Activated naive CD8-positive, alpha-beta T cell treated with anti-CD3 and anti-CD28 coated beads, Interleukin-2, amount 10 ng/mL, durations not matched to agents 7 days and 5 days (primary cell): ENCODE results near the gene SCARB2. TPM values are rescaled to one million over a fixed set of nuclear protein-coding genes. Genes with fewer than 3 reads are reported as not detected.
A peak's percentile ranks its signal among the peaks of the same experiment; 100 is the strongest.

Source experiments
- ATAC-seq: fragments of 150-1000 bp; cut with Tn5 transposase; one replicate; pipeline ENCODE4 v1.10.0; 2021; ENCODE audit warnings: low read depth, moderate library complexity
- POLR2A ChIA-PET: fragments of 350-600 bp; sonication (Branson Sonifier 250); formaldehyde crosslinking; loops from one replicate; lab custom pipeline; 2021; ENCODE audit warnings: antibody characterized with exemption; lab: Charles Lee
- DNase-seq: peaks from one replicate; pipeline ENCODE4 v3.0.0; 2021
- H3K27ac Mint-ChIP-seq: one replicate; pipeline ENCODE4 v1.8.0; 2022; ENCODE audit warnings: mild to moderate bottlenecking, mixed read lengths
- H3K27me3 Mint-ChIP-seq: one replicate; pipeline ENCODE4 v1.8.0; 2022; ENCODE audit warnings: mild to moderate bottlenecking, moderate library complexity, mixed read lengths
- H3K36me3 Mint-ChIP-seq: one replicate; pipeline ENCODE4 v1.8.0; 2021; ENCODE audit warnings: mild to moderate bottlenecking, mixed read lengths
- H3K4me1 Mint-ChIP-seq: one replicate; pipeline ENCODE4 v1.8.0; 2021; ENCODE audit warnings: mixed read lengths
- H3K4me3 Mint-ChIP-seq: one replicate; pipeline ENCODE4 v1.8.0; 2022; ENCODE audit warnings: mild to moderate bottlenecking, moderate library complexity, mixed read lengths
- H3K9me3 Mint-ChIP-seq: one replicate; pipeline ENCODE4 v1.8.0; 2021; ENCODE audit warnings: mixed read lengths
- total RNA-seq, 2 experiments: library from RNA; stranded (reverse); gene quantifications; one replicate each; pipeline ENCODE4 v1.2.3, GENCODE V29; 2021

The SCARB2 gene
- total RNA-seq, 2 experiments from 2014 or later, result 16.3 to 18.4 TPM

DNA sequence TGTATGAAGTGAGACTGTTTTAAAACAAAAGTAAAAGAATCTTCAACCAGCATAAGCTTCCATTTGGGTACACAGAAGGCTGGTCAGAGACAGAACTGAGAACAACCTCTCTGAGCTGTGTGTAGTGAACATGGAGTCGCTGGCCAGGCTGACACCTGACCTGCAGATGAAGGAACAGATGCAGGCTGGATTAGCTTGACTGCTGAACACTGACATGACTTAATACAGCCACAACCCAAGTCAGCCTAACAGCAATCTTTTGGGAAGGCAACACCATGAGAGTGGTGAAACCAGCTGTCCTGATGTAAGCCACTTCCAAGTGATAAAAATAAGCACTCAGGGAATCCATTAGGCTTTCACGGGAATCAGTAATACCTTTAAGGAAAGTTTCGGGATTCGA lies 10.1 kb downstream of the SCARB2 start:
- ATAC-seq, result no peak
- Mint-ChIP-seq H3K27me3 (no peaks in the 10 kb centered on the region), H3K36me3 (no peaks in the 10 kb centered on the region), H3K9me3 (no peaks in the 10 kb centered on the region), H3K4me3 (no peak overlapping the region), H3K27ac (no peak overlapping the region), H3K4me1 (peaks cover 19% of the 10 kb centered on the region)
- POLR2A ChIA-PET, result no interaction called here
- no peak for DNase-seq

DNA sequence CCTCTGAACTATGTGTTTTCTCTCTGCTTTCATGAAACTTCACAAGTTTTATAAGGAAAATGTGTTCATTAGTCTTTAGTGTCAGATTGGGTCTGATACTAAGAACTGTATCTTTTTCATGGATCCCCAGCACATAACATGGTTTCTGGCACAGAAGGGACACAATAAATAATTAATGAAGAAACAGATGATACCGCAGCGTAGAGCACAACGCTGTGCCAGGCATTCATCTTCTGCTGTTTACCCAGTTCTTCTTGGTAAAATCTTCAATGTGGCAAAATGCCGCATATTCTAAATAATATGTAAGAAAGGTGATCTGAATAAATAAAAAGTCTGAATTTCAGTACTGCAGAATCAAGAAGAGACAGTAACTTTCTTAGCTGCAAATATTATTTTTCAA lies 12.3 kb downstream of the SCARB2 start:
- H3K27me3 Mint-ChIP-seq, result no peaks in the 10 kb centered on the region
- H3K27ac Mint-ChIP-seq, result no peak overlapping the region
- DNase-seq (no peak), ATAC-seq (no peak)
- H3K36me3 Mint-ChIP-seq, result peaks cover 3% of the 10 kb centered on the region
- POLR2A ChIA-PET, result no interaction called here
- H3K4me1 Mint-ChIP-seq, result peaks cover 32% of the 10 kb centered on the region
- H3K9me3 Mint-ChIP-seq, result no peaks in the 10 kb centered on the region
- no peak overlapping the region for H3K4me3 Mint-ChIP-seq

DNA sequence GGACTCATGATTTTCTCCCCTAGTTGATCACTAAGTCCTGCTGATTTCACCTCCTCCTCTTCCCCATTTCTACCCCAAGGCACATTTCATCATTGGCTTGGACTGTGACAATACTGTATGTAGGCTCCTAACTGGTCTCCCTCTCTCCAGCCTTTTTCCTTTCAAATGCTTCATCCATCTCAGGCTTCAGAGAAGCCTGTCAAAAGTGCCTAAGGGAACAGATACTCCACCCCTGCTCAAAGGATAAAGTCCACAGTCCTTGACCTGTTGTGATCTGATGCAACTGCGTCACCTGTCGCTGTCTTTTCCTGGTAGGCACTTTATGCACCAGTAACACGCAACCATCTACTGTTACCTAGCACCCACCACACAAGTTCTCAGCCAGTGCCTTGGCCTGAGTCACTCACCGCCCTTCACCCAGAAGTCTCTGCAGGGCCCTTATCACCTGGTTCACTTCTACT lies 12.8 kb downstream of the SCARB2 start:
- Mint-ChIP-seq H3K27me3 (no peaks in the 10 kb centered on the region), H3K4me1 (peaks cover 32% of the 10 kb centered on the region), H3K36me3 (peaks cover 3% of the 10 kb centered on the region), H3K4me3 (no peak overlapping the region), H3K27ac (no peak overlapping the region), H3K9me3 (no peaks in the 10 kb centered on the region)
- ATAC-seq, result no peak
- POLR2A ChIA-PET, result no interaction called here
- DNase-seq, result no peak

DNA sequence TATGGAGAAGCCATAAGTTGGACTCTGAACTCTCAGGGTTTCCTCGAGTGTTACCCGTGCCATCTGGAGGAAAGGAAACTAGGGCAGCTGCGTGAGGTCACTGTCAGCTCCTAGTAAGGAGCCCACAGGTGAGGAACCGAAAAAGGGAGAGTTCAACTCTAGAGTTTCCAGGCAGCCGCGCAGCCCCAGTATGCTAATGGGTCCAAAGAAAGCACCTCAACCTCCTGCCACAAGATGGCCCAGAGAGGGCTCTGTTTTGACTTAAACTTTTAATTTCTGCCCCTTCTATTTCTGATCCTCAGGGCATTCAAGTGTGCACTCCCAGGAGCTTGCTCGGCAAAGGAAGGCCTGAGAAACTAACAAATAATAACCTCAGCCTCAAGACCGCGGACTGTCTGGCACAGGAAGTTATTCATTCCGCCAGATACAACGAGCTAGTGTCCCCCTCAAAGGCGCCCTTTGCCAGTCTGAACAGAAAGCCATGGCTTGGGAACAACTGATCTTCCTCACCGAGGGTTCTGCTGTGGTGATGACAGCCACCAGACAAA lies 13.9 kb downstream of the SCARB2 start:
- Mint-ChIP-seq H3K4me1 (peaks cover 32% of the 10 kb centered on the region), H3K4me3 (peak overlapping the region; percentile 56), H3K9me3 (no peaks in the 10 kb centered on the region), H3K36me3 (peaks cover 7% of the 10 kb centered on the region), H3K27ac (peak overlapping the region; percentile 31), H3K27me3 (no peaks in the 10 kb centered on the region)
- POLR2A ChIA-PET, result no interaction called here
- DNase-seq (no peak), ATAC-seq (peak; percentile 37)

GRCh38 chr4:76198411-76199237 lies 15.0 kb downstream of the SCARB2 start:
- ATAC-seq (no peak), DNase-seq (no peak)
- POLR2A ChIA-PET, result no interaction called here
- no peaks in the 10 kb centered on the region for H3K27me3 Mint-ChIP-seq
- H3K36me3 Mint-ChIP-seq, result peaks cover 18% of the 10 kb centered on the region
- H3K4me1 Mint-ChIP-seq, result peaks cover 32% of the 10 kb centered on the region
- peaks cover under 1% of the 10 kb centered on the region for H3K9me3 Mint-ChIP-seq
- H3K4me3 Mint-ChIP-seq, result peak overlapping the region; percentile 18
- peak overlapping the region; percentile 21 for H3K27ac Mint-ChIP-seq

- ATAC-seq (peak; percentile 49), DNase-seq (no peak)
- H3K27ac Mint-ChIP-seq, result peak overlapping the region; percentile 12
- H3K9me3 Mint-ChIP-seq, result peaks cover 3% of the 10 kb centered on the region
- H3K27me3 Mint-ChIP-seq, result no peaks in the 10 kb centered on the region
- peaks cover 20% of the 10 kb centered on the region for H3K36me3 Mint-ChIP-seq
- H3K4me3 Mint-ChIP-seq, result peak overlapping the region; percentile 44
- POLR2A ChIA-PET, result no interaction called here
- peaks cover 32% of the 10 kb centered on the region for H3K4me1 Mint-ChIP-seq
Observed at GRCh38 chr4:76197971-76198410, 15.6 kb downstream of the SCARB2 start.

GRCh38 chr4:76197031-76197743 lies 16.4 kb downstream of the SCARB2 start:
- Mint-ChIP-seq H3K27ac (no peak overlapping the region), H3K4me3 (no peak overlapping the region), H3K36me3 (peaks cover 25% of the 10 kb centered on the region), H3K27me3 (no peaks in the 10 kb centered on the region), H3K9me3 (peaks cover 8% of the 10 kb centered on the region), H3K4me1 (peaks cover 32% of the 10 kb centered on the region)
- DNase-seq, result no peak
- no peak for ATAC-seq
- POLR2A ChIA-PET, result no interaction called here

DNA sequence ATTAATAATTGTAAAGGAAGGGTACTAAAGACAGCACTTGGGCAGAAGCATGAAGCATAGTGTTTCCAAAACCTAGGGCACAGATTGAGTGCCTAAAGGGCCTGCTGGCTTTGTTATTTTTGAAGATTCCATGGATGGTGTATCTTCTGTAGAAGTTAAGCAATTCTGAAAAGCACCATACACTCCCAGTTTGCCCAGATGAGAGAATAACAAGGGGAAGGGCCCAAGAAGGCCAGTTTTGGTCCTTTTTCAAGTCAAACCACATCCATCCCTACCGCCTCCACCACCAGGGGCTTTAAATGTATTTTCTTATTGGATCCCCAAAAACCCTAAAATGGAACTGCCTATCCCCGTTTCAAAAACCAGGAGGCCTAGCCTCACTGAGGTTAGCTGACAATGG lies 17.2 kb downstream of the SCARB2 start:
- H3K36me3 Mint-ChIP-seq, result peaks cover 32% of the 10 kb centered on the region
- peaks cover 32% of the 10 kb centered on the region for H3K4me1 Mint-ChIP-seq
- POLR2A ChIA-PET, result no interaction called here

DNA sequence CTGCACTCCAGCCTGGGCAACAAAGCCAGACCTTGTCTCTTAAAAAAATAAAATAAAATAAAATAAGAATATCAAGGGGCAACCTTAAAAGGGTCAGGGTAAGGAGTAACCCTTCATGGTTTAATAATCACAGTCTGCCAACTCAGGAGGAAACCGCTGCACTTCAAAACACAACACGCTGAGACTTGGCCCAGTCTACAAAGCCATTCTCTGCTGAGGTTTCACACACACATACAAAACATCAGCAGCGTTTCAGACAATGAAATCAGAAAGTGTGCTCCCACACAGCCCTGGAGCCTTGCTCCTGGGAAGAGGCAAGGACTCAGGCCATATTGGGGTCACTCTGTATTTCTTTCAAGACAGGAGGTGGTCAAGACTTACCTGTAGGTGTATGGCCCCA lies 18.3 kb downstream of the SCARB2 start:
- Mint-ChIP-seq H3K4me1 (peaks cover 26% of the 10 kb centered on the region), H3K9me3 (peaks cover 12% of the 10 kb centered on the region), H3K36me3 (peaks cover 37% of the 10 kb centered on the region), H3K27me3 (no peaks in the 10 kb centered on the region), H3K27ac (no peak overlapping the region), H3K4me3 (no peak overlapping the region)
- POLR2A ChIA-PET, result no interaction called here
- DNase-seq (no peak), ATAC-seq (no peak)

More for the DNA sequence above, 17.2 kb downstream of the SCARB2 start:
- ATAC-seq, result no peak
- no peaks in the 10 kb centered on the region for H3K27me3 Mint-ChIP-seq
- no peak overlapping the region for H3K4me3 Mint-ChIP-seq
- H3K27ac Mint-ChIP-seq, result no peak overlapping the region
- H3K9me3 Mint-ChIP-seq, result peaks cover 10% of the 10 kb centered on the region
- no peak for DNase-seq

- DNase-seq, result no peak
- Mint-ChIP-seq H3K27ac (no peak overlapping the region), H3K36me3 (peaks cover 42% of the 10 kb centered on the region), H3K9me3 (peaks cover 12% of the 10 kb centered on the region), H3K4me1 (peaks cover 21% of the 10 kb centered on the region), H3K4me3 (no peak overlapping the region), H3K27me3 (no peaks in the 10 kb centered on the region)
- POLR2A ChIA-PET, result no interaction called here
- ATAC-seq, result no peak
Observed at GRCh38 chr4:76194325-76194724, 19.3 kb downstream of the SCARB2 start.

DNA sequence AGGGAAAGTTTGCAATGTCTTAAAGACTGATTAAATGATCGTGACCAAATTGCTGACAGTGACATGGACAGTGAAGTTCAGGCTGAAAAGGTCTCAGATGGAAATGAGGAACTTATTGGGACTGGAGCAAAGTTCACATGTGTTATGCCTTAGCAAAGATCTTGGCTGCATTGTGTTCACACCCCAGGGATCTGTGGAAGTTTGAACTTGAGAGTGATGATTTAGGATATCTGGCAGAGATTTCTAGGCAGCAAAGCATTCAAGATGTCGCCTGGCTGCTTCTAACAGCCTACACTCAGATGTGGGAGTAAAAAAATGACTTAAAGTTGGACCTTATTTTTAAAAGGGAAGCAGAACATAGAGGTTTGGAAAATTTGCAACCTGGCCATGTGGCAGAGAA lies 21.4 kb downstream of the SCARB2 start:
- Mint-ChIP-seq H3K4me3 (no peak overlapping the region), H3K4me1 (peaks cover 4% of the 10 kb centered on the region), H3K27me3 (no peaks in the 10 kb centered on the region), H3K36me3 (peaks cover 42% of the 10 kb centered on the region), H3K9me3 (peaks cover 12% of the 10 kb centered on the region), H3K27ac (no peak overlapping the region)
- POLR2A ChIA-PET, result no interaction called here
- ATAC-seq (no peak), DNase-seq (no peak)

GRCh38 chr4:76188557-76188956 lies 25.1 kb downstream of the SCARB2 start:
- Mint-ChIP-seq H3K36me3 (peaks cover 23% of the 10 kb centered on the region), H3K27me3 (no peaks in the 10 kb centered on the region), H3K9me3 (peaks cover 10% of the 10 kb centered on the region), H3K4me1 (no peaks in the 10 kb centered on the region), H3K4me3 (no peak overlapping the region), H3K27ac (no peak overlapping the region)
- POLR2A ChIA-PET, result no interaction called here
- no peak for ATAC-seq
- DNase-seq, result no peak

DNA sequence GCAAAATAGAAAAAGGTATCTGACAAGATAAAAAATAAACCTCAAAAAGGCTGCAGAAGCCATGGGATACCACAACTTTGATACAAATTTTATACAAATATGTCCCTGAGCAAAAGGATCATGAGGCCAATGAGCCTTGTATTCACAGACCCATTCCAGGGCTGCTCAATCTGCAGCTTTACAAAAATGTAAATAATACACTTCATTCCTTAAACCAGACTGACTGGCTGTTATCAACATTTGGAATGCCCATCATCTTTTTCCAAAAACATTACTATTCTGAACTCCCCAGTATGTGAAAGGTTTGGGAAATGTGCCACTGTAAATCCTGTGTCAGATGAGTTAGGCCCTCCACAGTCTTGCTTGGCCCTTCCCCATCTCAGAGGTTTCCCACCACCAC lies 25.5 kb downstream of the SCARB2 start:
- no peak overlapping the region for H3K27ac Mint-ChIP-seq
- POLR2A ChIA-PET, result no interaction called here

More for the DNA sequence above, 25.5 kb downstream of the SCARB2 start:
- H3K27me3 Mint-ChIP-seq, result no peaks in the 10 kb centered on the region
- H3K9me3 Mint-ChIP-seq, result peaks cover 9% of the 10 kb centered on the region
- DNase-seq (no peak), ATAC-seq (no peak)
- no peak overlapping the region for H3K4me3 Mint-ChIP-seq
- peaks cover 22% of the 10 kb centered on the region for H3K36me3 Mint-ChIP-seq
- no peaks in the 10 kb centered on the region for H3K4me1 Mint-ChIP-seq
